Medulla oblongata (tissue), 1 donor: ENCODE data around the gene FAM169A.
"Not testable (repeated sequence)": the region's sequence is repeated elsewhere in the genome, so short reads cannot be mapped to it uniquely, and the experiment has no call there.

ENCODE experiments used
- DNase-seq: peaks from one replicate; pipeline ENCODE4 v3.0.0-alpha.2; 2015; ENCODE audit errors: extremely low spot score

Gene FAM169A

GRCh38 chr5:74865804-74866595, at the start of gene FAM169A:
Gene FAM169A (minus strand): TSS chr5:74866387. CDS start chr5:74841676, 24,711 bp downstream.
- peak; percentile 48 for DNase-seq

- DNase-seq = no peak
Measured at GRCh38 chr5:74915488-74915887, 49.3 kb upstream of the FAM169A start.

- not testable (repeated sequence) for DNase-seq
Measured at GRCh38 chr5:74911421-74911820, 45.2 kb upstream of the FAM169A start.

- DNase-seq = not testable (repeated sequence)
Measured at GRCh38 chr5:74909888-74910287, 43.7 kb upstream of the FAM169A start.

GRCh38 chr5:74908237-74908636, 42.0 kb upstream of the FAM169A start:
- DNase-seq = not testable (repeated sequence)

GRCh38 chr5:74904713-74905112, 38.5 kb upstream of the FAM169A start:
- DNase-seq = not testable (repeated sequence)

- DNase-seq = peak; percentile 52
Measured at GRCh38 chr5:74903165-74903787, 37.1 kb upstream of the FAM169A start.

GRCh38 chr5:74897049-74897448, 30.9 kb upstream of the FAM169A start:
- no peak for DNase-seq

- peak; percentile 76 for DNase-seq
Measured at GRCh38 chr5:74895906-74896305, 29.7 kb upstream of the FAM169A start.

- DNase-seq = no peak
Measured at GRCh38 chr5:74894351-74894750, 28.2 kb upstream of the FAM169A start.

- no peak for DNase-seq
Measured at GRCh38 chr5:74892921-74893320, 26.7 kb upstream of the FAM169A start.

- no peak for DNase-seq
Measured at GRCh38 chr5:74889523-74890105, 23.4 kb upstream of the FAM169A start.

- no peak for DNase-seq
Measured at GRCh38 chr5:74888117-74888516, 21.9 kb upstream of the FAM169A start.

GRCh38 chr5:74885170-74885569, 19.0 kb upstream of the FAM169A start:
- DNase-seq = no peak

- DNase-seq = not testable (repeated sequence)
Measured at GRCh38 chr5:74882379-74883134, 16.4 kb upstream of the FAM169A start.

- DNase-seq = peak; percentile 83
Measured at GRCh38 chr5:74877624-74878304, 11.6 kb upstream of the FAM169A start.

GRCh38 chr5:74875994-74876791, 10.0 kb upstream of the FAM169A start:
- DNase-seq = no peak

- no peak for DNase-seq
Measured at GRCh38 chr5:74873525-74874249, 7.5 kb upstream of the FAM169A start.

- DNase-seq = no peak
Measured at GRCh38 chr5:74870299-74871067, 4.3 kb upstream of the FAM169A start.
